Stomach smooth muscle (tissue), 2 donors: ENCODE data around the gene PAFAH1B1.
A peak's percentile ranks its signal among the peaks of the same experiment; 100 is the strongest.

Experiments
- H3K27ac ChIP-seq: one replicate; pipeline ENCODE4 v1.7.0; 2013; ENCODE audit warnings: mild to moderate bottlenecking, low read length, inconsistent platforms
- H3K27me3 ChIP-seq, 2 donors: one replicate each; pipeline ENCODE4 v1.7.0; 2013; ENCODE audit warnings: low read length in 2 of 2; ENCODE audit not compliant: insufficient read depth in 2 of 2, control insufficient read depth in 1 of 2
- H3K36me3 ChIP-seq, 2 donors: one replicate each; pipeline ENCODE4 v1.7.0; 2013; ENCODE audit warnings: low read length in 2 of 2; ENCODE audit not compliant: control insufficient read depth in 2 of 2, insufficient read depth in 2 of 2
- H3K4me1 ChIP-seq: one replicate; pipeline ENCODE4 v1.7.0; 2013; ENCODE audit warnings: low read length; ENCODE audit not compliant: control insufficient read depth, insufficient read depth
- H3K4me3 ChIP-seq, 2 donors: one replicate each; pipeline ENCODE4 v1.7.0; 2013; ENCODE audit warnings: low read length in 2 of 2
- H3K9ac ChIP-seq, 2 donors: one replicate each; pipeline ENCODE4 v1.7.0; 2013; ENCODE audit warnings: low read length in 2 of 2, mild to moderate bottlenecking in 1 of 2
- H3K9me3 ChIP-seq, 2 donors: one replicate each; pipeline ENCODE4 v1.7.0; 2013; ENCODE audit warnings: low read length in 2 of 2; ENCODE audit not compliant: control insufficient read depth in 2 of 2
- donor health status: healthy.
- donor health status: Pancreatic carcinoma.

Gene PAFAH1B1

GRCh38 chr17:2704890-2705248, 111.4 kb downstream of the PAFAH1B1 start:
- H3K36me3 ChIP-seq = peaks cover 19 to 29% of the 10 kb centered on the region in 2 donors
- H3K4me1 ChIP-seq = peaks cover 60% of the 10 kb centered on the region
- H3K27ac ChIP-seq = peak overlapping the region; percentile 11
- no peak overlapping the region for H3K4me3 ChIP-seq
- no peaks in the 10 kb centered on the region for H3K9me3 ChIP-seq
- H3K27me3 ChIP-seq = no peaks in the 10 kb centered on the region
- no peak overlapping the region for H3K9ac ChIP-seq

GRCh38 chr17:2705263-2705662, 111.8 kb downstream of the PAFAH1B1 start:
- H3K9me3 ChIP-seq = no peaks in the 10 kb centered on the region
- no peak overlapping the region for H3K9ac ChIP-seq
- H3K4me1 ChIP-seq = peaks cover 64% of the 10 kb centered on the region
- peaks cover 19 to 25% of the 10 kb centered on the region in 2 donors for H3K36me3 ChIP-seq
- no peaks in the 10 kb centered on the region for H3K27me3 ChIP-seq
- H3K27ac ChIP-seq = no peak overlapping the region
- no peak overlapping the region for H3K4me3 ChIP-seq

- peaks cover 14 to 19% of the 10 kb centered on the region in 2 donors for H3K36me3 ChIP-seq
- no peak overlapping the region for H3K27ac ChIP-seq
- H3K9me3 ChIP-seq = no peaks in the 10 kb centered on the region
- H3K9ac ChIP-seq = peak overlapping the region in 1 of 2 donors; percentile 51
- H3K4me3 ChIP-seq = no peak overlapping the region
- no peaks in the 10 kb centered on the region for H3K27me3 ChIP-seq
- H3K4me1 ChIP-seq = peaks cover 73% of the 10 kb centered on the region
These were observed 112.7 kb downstream of the PAFAH1B1 start for GRCh38 chr17:2705888-2706795.

GRCh38 chr17:2706911-2707510, 113.6 kb downstream of the PAFAH1B1 start:
- Histone ChIP-seq H3K27ac (peak overlapping the region; percentile 46), H3K4me3 (no peak overlapping the region), H3K36me3 (peaks cover 12 to 16% of the 10 kb centered on the region in 2 donors), H3K4me1 (peaks cover 72% of the 10 kb centered on the region), H3K9ac (no peak overlapping the region), H3K9me3 (no peaks in the 10 kb centered on the region), H3K27me3 (no peaks in the 10 kb centered on the region)

GRCh38 chr17:2707721-2708584, 114.5 kb downstream of the PAFAH1B1 start:
- peaks cover 74% of the 10 kb centered on the region for H3K4me1 ChIP-seq
- peaks cover 8 to 11% of the 10 kb centered on the region in 2 donors for H3K36me3 ChIP-seq
- peak overlapping the region in 1 of 2 donors; percentile 52 for H3K4me3 ChIP-seq
- H3K27ac ChIP-seq = peak overlapping the region; percentile 53
- H3K9me3 ChIP-seq = no peaks in the 10 kb centered on the region
- H3K27me3 ChIP-seq = no peaks in the 10 kb centered on the region
- peak overlapping the region; percentile 29 to 55 for H3K9ac ChIP-seq

GRCh38 chr17:2708585-2709182, 115.2 kb downstream of the PAFAH1B1 start:
- Histone ChIP-seq H3K9me3 (no peaks in the 10 kb centered on the region), H3K4me1 (peaks cover 71% of the 10 kb centered on the region), H3K27ac (peak overlapping the region; percentile 53), H3K9ac (peak overlapping the region; percentile 29 to 55), H3K27me3 (no peaks in the 10 kb centered on the region), H3K4me3 (peak overlapping the region; percentile 19 to 88), H3K36me3 (peaks cover 4 to 5% of the 10 kb centered on the region in 2 donors)

GRCh38 chr17:2709183-2709661, 115.8 kb downstream of the PAFAH1B1 start:
- H3K36me3 ChIP-seq = no peaks in the 10 kb centered on the region
- no peak overlapping the region for H3K27ac ChIP-seq
- peaks cover 71% of the 10 kb centered on the region for H3K4me1 ChIP-seq

GRCh38 chr17:2710071-2710802, 116.8 kb downstream of the PAFAH1B1 start:
- no peaks in the 10 kb centered on the region for H3K27me3 ChIP-seq
- H3K9ac ChIP-seq = peak overlapping the region; percentile 71 to 78
- no peaks in the 10 kb centered on the region for H3K36me3 ChIP-seq
- peak overlapping the region; percentile 11 for H3K27ac ChIP-seq
- H3K4me3 ChIP-seq = peak overlapping the region; percentile 88 to 91
- H3K4me1 ChIP-seq = peaks cover 70% of the 10 kb centered on the region
- H3K9me3 ChIP-seq = no peaks in the 10 kb centered on the region

More at GRCh38 chr17:2709183-2709661, 115.8 kb downstream of the PAFAH1B1 start:
- H3K9ac ChIP-seq = peak overlapping the region; percentile 21 to 36
- H3K4me3 ChIP-seq = peak overlapping the region; percentile 19 to 88
- H3K27me3 ChIP-seq = no peaks in the 10 kb centered on the region
- no peaks in the 10 kb centered on the region for H3K9me3 ChIP-seq

- H3K9ac ChIP-seq = peak overlapping the region; percentile 71 to 78
- H3K36me3 ChIP-seq = no peaks in the 10 kb centered on the region
- H3K4me1 ChIP-seq = peaks cover 63% of the 10 kb centered on the region
- no peaks in the 10 kb centered on the region for H3K27me3 ChIP-seq
- H3K9me3 ChIP-seq = no peaks in the 10 kb centered on the region
- H3K4me3 ChIP-seq = peak overlapping the region; percentile 88 to 91
- H3K27ac ChIP-seq = peak overlapping the region; percentile 31
These were observed 117.6 kb downstream of the PAFAH1B1 start for GRCh38 chr17:2710803-2711607.
